Stimulated activated CD4-positive, alpha-beta T cell treated with anti-CD3 and anti-CD28 coated beads, Interleukin-4, amount 100 ng/mL, for 24 hours (primary cell): Measurements from ENCODE around the gene ALDH3A1.
A peak's percentile ranks its signal among the peaks of the same experiment; 100 is the strongest.

Source experiments
- DNase-seq: peaks from one replicate; pipeline ENCODE4 v3.0.0-alpha.2; 2020

Gene ALDH3A1

DNA sequence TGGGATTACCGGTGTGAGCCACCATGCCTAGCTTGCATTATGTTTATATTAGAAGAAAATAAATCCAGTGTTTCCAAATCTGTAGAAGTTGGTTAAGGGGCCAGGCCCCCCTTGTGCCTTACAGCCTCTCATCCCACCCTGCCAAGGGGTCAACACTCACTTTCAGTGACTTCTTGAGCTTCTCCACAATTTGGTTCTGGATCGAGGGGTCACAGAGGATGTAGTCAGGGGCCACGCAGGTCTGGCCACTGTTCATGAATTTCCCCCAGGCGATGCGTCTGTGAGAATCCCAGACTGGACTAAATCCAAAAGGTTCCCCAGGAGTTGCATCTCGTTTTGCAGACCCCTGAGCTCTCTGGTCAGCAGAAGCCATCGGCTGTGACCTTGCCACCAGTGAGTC is 7.2 kb downstream of the ALDH3A1 start:
- no peak for DNase-seq

DNA sequence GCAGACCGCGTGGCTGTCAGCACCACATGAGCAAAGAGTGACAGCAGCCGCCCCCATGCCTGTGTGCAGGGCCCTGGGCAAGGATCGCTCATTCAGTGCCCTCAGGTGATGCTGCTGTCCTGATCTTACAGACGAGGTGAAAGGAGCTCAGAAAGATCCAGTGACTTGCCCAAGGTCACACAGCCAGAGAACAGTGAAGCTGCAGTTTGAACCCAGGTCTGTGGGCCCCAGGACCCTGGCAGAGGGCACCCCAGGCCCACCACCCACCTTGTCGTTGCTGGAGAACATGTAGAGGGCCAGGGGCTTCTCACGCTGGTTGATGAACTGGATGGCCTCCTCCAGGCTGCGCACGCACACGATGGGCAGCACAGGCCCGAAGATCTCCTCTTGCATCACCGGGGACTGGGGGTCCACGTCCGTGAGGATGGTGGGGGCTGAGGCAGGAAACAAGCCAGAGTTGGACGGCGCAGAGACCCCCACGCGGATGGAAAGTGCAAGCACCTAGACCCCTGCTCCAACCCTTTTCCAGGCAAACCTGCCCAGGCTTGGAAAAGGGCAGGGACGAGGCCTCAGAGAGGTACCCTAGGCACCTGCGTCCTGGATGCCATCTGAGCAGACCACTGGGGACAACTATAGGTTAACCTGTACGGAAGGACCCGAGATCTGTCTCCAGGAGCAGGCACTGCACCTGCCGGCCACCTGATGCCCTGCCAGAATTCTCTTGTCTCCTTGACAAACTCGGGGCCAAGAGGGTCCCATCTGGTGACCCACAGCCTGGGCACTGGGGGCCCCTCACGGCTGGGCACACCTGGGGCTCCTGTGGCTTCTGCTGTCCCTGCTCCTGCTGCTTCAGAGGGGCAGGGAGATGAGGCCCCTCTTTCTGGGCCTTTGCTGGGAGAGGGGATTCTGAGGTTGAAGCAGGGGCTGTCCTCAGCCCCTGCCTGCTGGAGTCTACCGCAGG is 8.6 kb downstream of the ALDH3A1 start:
- DNase-seq: no peak

DNA sequence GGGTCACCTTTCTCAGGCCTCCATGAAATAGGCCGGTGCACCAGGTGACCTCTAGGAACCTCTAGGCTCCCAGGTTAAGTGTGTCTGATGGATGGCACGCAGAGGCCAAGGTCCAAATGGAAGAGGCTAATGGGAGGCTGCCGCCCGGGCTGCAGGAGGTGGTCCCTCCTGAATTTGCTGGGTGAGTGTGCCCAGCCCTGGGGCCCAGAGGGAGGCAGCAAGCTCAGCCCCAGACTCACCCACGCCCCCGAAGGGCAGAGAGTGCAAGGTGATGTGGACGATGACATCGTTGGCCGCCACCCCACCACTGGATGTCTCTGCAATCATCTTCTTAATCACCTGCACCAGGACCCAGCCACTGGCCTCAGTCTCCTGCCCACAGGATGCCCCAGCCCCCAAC is 9.3 kb downstream of the ALDH3A1 start:
- DNase-seq: no peak

DNA sequence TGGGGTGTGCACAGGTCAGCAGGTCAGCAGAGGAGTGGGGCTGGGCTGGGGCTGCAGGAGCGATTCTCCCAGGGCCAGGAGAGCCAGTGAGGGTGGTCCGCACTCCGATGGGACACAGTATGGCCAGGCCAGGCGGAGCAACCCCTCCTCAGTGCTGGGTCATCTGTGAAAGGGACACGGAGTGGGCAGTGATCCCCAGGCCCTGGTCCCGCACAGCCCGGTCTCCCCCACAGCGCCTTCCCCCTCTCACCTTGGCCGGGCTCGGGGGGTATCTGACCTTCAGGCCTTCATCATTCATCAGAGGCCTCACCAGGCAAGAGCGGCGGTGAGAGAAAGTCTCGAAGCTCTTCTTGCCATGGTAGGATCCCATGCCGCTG is 10.0 kb downstream of the ALDH3A1 start:
- no peak for DNase-seq

DNA sequence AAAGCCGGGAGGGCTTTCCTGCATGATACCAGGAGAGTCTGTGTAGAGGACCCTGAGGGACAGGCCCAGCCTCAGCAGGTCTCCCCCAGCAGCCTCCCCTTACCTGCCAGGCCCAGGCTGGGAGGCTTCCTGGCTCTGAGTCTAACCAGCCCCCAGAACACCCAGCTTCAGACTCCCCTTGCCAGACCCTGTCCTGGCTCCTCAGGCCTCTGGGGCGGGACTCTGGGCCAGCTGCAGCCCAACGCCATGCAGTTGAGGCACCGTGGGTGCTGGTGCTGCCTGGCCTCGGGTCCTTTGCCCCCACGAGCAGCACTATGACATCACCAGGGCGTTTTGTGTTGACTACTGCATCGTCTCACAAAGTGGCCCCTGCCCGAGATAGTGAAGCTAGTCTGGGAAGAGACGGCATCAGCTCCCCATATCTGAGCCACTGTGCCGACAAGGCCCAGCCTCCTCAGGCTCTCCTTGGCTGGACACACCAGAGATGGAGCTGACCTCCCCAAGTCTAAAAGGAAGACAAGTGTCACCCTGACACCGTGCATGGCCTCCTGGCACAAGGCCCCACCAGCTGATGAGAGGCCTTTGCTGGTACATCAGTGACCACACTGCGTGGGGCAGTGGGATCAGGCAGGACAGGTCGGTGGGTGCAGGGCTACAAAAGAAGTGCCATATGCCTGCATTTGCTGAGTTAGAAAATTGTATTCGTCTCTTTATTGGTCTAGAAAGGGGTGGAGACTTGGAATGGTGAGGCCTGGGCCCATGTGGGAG is 10.6 kb downstream of the ALDH3A1 start:
- DNase-seq: no peak

DNA sequence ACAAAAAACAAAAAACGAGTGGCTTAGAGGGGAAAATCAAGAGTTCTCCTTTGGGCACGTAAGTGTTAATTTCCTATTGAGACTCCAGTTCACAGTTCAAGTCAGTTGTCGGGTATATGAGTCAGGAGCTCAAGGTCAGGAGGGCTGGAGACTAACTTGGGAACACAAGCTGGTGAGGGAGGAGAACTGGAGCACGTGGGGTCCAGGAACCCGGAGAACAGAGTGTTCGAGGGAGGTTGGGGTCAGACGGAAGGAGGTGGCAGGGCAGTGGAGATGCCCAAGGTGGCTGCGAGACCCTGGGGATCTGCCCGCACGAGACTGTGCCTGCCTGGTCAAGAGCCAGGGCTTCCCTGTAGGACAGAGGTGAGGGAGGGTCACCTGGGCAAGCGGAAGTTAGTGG is 12.0 kb downstream of the ALDH3A1 start:
- DNase-seq: no peak

GRCh38 chr17:19733953-19734526 is 14.1 kb downstream of the ALDH3A1 start:
- no peak for DNase-seq

DNA sequence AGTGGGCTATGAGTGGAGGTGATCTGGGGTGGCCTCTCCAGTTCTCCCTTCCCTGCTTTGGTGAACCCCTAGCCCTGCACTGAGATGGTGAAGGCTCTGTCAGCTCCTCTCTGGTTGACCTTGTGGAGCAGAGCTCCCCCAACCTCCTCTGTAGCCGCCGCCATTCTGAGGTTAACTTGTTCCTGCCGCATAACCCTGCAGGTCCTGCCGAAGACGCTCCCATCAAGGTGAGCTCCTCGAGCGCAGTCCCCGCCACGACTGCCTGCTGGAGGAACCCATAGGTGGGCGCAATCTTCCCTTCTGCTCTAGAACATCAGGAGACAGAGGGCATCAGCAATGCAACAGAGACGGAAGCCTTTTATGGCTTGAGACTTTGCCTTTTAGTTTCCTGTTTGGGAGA is 16.5 kb downstream of the ALDH3A1 start:
- no peak for DNase-seq

- DNase-seq: no peak
Observed at GRCh38 chr17:19730843-19731242, 17.3 kb downstream of the ALDH3A1 start.

DNA sequence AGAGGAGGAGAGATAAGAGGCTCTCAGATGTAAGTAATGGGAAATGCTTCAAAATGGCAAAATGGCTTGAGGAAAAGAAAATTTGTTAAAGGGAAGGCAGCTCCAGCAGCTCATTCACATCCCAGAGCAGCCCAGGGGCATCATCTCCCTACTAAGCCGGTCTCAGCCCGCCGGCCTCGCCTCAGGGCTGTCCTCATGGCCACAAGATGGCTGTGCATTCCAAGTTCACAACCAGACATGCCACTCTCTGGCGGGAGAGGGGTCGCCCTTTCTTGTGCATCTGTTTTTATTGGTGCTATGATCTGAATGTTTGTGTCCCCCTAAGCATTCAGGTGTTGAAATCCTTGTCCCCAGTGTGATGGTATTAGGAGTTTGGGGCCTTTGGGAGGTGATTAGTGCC is 18.2 kb downstream of the ALDH3A1 start:
- DNase-seq: no peak

DNA sequence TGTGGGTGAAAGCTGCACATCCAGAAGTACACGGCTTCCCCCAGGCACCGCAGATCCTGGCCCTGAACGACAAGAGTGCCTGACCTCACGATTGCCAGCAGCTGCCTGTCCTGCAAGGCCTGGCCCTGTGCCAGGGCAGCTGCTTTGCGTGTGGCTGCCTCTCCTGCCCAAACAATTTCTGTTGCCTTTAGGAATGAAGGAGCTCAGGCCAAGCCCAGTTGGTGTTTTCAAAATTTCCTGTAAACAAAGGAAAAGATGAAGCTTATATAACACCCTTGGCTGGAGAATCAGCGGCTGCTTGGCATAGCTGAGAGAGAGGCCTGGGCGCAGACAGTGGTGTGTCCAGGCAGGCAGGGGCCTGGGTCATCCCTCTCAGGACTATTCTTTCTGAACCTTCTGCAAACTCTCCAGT is 20.0 kb downstream of the ALDH3A1 start:
- DNase-seq: no peak

DNA sequence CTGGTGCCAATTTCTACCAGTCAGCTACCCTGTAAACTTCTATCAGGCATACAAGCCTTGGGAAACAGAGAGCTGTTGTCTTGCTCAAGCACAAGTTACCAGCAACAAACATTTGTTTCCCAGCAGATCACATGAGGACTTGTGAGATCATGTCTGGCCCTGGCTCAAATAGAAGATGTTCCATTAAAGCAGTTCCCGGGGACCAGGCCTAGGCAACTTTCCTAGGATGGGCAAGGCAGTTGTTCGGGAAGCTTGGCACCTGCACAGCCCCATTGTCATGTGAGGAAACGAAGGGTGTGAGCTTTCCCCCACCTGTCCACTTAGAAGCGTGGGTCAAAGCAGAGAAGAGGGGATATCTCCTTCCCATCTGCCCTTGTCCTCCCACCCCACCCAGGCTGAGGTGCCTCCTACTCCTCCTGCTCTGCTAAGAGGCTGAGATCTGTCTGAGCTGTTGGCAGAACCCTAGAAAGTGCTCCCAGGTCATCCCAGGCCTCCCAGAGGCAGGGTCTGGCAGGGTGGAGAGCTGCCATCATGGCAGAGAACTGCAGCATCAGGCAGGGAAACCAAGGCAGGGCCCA is 20.5 kb downstream of the ALDH3A1 start:
- no peak for DNase-seq

- DNase-seq: no peak
Observed at GRCh38 chr17:19726631-19727376, 21.3 kb downstream of the ALDH3A1 start.

DNA sequence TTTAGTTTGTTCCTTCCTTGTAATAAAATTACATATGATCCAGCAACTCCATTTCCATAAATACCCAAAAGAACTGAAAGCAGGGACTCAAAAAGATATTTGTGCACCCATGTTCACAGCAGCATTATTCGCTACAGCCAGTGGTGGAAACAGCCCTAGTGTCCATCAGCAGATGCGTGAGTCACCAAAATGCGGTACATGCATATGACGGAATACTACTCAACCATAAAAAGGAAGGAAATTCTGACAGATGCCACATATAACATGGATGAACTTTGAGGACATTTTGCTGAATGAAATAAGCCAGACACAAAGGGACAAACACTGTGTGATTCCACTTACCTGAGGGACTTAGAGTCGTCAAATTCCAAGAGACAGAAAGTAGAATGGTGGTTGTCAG is 22.6 kb downstream of the ALDH3A1 start:
- DNase-seq: no peak

- peak; percentile 58 for DNase-seq
Observed at GRCh38 chr17:19724501-19725420, 23.3 kb downstream of the ALDH3A1 start.

- no peak for DNase-seq
Observed at GRCh38 chr17:19723964-19724363, 24.1 kb downstream of the ALDH3A1 start.

DNA sequence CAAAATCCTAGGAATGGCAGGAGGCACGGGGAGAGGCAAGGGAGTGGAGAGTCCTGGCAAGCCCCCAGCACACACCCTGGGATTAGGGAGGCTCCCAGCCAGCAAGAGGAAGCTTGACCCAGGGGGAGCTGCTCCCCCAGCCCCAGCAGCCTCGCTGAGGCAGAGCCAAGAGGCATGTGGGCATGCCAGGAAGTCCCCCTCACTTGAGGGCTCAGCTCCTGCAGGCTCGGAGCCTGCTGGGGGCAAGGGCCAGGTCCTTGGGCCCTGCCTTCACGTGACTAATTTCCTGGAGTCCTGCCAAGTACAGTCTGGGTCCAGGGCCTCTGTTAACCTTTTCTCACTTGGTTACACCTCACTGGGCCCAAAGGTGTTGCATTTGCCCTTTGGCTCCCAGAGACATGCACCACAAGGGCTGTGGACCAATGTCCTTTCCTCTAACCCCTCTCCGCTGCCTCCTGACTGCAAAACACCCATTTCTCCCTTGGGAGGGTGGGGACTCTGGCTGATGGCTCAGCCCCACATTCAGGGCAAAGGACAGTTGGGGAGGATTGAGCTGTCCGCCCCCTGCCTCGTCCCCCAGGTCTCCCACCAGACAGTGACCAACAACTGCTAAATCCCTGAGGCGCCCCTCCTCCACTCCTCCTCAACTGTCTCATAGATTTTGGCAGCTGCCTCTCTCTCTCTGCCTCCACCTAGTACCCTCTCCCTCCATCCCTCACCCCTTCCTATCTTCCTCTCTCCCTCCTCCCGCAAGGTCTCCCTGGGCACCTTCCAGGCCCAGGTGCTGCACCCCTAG is 27.3 kb downstream of the ALDH3A1 start:
- DNase-seq: no peak

- DNase-seq: no peak
Observed at GRCh38 chr17:19720210-19720475, 28.0 kb downstream of the ALDH3A1 start.

DNA sequence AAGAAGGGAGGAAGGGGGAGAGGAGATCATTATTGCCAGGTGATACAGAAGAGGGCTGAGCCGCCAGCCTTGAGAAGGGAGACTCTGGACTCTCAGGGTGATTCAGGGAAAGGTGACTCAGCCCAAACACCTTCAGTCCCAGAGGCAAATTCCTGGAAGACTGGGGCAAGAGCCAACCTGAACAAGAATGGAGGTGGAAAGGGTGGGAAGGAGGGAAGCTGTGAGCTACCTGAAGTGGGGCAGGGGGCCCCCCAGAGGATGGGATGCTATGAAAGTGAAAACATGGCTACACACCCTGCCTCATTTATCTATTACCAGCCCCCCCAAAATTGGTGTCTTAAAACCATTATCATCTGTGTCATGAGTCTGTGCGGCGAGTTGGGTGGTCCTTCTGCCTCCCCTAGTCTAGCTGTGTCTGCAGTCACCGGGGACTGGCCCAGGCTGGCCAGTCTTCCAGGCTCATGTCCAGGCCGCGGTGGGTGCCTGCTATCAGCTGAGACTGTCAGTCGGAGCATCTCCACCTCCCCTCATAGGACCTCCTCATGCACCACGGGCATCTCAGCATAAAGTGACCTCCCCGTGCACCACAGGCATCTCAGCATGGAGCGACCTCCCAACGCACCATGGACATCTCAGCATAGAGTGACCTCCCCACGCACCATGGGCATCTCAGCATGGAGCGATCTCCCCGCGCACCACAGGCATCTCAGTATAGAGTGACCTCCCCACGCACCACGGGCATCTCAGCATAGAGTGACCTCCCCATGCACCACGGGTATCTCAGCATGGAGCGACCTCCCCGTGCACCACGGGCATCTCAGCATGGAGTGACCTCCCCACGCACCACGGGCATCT is 28.5 kb downstream of the ALDH3A1 start:
- no peak for DNase-seq
